Activated T-cell treated with anti-CD3 and anti-CD28 coated beads, Interleukin-2, amount 50 U/mL, for 72 hours (primary cell): ENCODE measurements around the gene GPR152. TPM values are rescaled to one million over a fixed set of nuclear protein-coding genes. Genes with fewer than 3 reads are reported as not detected.
"Not testable (repeated sequence)": the region's sequence is repeated elsewhere in the genome, so short reads cannot be mapped to it uniquely, and the experiment has no call there.

Experiments
- ATAC-seq, 2 donors: fragments of 150-1000 bp; cut with Tn5 transposase; replicated peaks in 1 of 2; 2 replicates each; pipeline ENCODE4 v1.10.0; 2021; ENCODE audit warnings: moderate library complexity in 2 of 2, mild to moderate bottlenecking in 1 of 2
- DNase-seq, 2 donors: peaks; one replicate each; pipeline ENCODE4 v3.0.0; 2021 to 2022; ENCODE audit warnings: mixed read lengths in 1 of 2
- H3K27ac Mint-ChIP-seq: one replicate; pipeline ENCODE4 v1.8.0; 2022; ENCODE audit warnings: mild to moderate bottlenecking, moderate library complexity, mixed read lengths
- H3K27me3 Mint-ChIP-seq: one replicate; pipeline ENCODE4 v1.8.0; 2022; ENCODE audit warnings: low read depth, mixed read lengths
- H3K36me3 Mint-ChIP-seq, 2 donors: one replicate each; pipeline ENCODE4 v1.8.0; 2022; ENCODE audit warnings: mixed read lengths in 2 of 2, mild to moderate bottlenecking in 1 of 2; ENCODE audit not compliant: insufficient read depth in 2 of 2
- H3K4me1 Mint-ChIP-seq: one replicate; pipeline ENCODE4 v1.8.0; 2022; ENCODE audit warnings: low read depth, mixed read lengths
- H3K4me3 Mint-ChIP-seq, 2 donors: one replicate each; pipeline ENCODE4 v1.8.0; 2022; ENCODE audit warnings: mild to moderate bottlenecking in 2 of 2, mixed read lengths in 2 of 2, moderate library complexity in 2 of 2
- H3K9me3 Mint-ChIP-seq, 2 donors: one replicate each; pipeline ENCODE4 v1.8.0; 2022; ENCODE audit warnings: mixed read lengths in 2 of 2
- total RNA-seq, 2 donors: library from RNA; stranded (reverse); gene quantifications; one replicate each; pipeline ENCODE4 v1.2.3, GENCODE V29; 2022

Gene GPR152
- total RNA-seq, 2 donors from 2014 or later = not detected

DNA sequence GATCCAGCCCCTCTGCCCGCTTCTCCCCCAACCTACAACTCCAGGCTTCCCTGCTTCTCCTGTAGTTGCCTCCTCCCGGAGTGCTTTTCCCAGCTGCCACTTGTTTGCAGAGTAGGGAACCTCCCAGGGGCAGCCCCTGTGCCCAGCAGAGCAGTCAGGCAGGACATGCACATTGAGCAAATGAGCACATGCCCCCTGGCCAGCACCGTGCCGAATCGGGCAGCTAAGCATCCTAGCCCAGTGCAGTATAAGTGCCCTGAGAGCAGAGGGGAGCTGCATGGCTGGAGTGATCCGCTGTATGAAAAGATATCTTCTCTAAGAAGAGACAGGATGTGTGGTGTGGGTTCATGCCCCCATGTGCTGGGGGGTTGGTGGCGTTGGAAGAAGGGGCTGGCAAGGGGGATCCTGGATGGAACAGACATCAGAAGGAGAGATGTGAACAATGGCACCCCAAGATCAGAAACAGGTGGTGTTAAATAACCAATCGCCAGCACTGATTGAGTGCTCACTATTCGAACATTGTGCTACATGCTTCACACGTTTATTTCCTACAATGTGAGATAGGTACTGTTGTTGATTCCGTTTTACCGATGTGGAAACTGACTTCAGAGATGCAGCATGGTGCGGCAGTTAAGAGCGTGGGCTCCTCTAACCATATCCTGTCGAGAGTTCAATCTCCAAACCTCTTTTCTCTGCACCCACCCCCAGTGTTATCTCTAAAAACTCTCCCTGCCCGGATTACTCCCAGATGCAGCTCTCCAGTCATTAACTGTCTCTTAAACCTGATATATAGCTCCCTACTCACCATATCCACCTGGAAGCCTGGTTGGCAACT, 31.5 kb upstream of the GPR152 start:
- peaks cover 5 to 13% of the 10 kb centered on the region in 2 donors for H3K36me3 Mint-ChIP-seq
- peak overlapping the region; percentile 87 to 96 for H3K4me3 Mint-ChIP-seq
- H3K27me3 Mint-ChIP-seq = no peaks in the 10 kb centered on the region
- peak; percentile 61 to 65 for DNase-seq
- H3K9me3 Mint-ChIP-seq = peaks cover 1 to 2% of the 10 kb centered on the region in 2 donors
- peak; percentile 18 to 33 for ATAC-seq
- peaks cover 68% of the 10 kb centered on the region for H3K4me1 Mint-ChIP-seq
- peak overlapping the region; percentile 98 for H3K27ac Mint-ChIP-seq

DNA sequence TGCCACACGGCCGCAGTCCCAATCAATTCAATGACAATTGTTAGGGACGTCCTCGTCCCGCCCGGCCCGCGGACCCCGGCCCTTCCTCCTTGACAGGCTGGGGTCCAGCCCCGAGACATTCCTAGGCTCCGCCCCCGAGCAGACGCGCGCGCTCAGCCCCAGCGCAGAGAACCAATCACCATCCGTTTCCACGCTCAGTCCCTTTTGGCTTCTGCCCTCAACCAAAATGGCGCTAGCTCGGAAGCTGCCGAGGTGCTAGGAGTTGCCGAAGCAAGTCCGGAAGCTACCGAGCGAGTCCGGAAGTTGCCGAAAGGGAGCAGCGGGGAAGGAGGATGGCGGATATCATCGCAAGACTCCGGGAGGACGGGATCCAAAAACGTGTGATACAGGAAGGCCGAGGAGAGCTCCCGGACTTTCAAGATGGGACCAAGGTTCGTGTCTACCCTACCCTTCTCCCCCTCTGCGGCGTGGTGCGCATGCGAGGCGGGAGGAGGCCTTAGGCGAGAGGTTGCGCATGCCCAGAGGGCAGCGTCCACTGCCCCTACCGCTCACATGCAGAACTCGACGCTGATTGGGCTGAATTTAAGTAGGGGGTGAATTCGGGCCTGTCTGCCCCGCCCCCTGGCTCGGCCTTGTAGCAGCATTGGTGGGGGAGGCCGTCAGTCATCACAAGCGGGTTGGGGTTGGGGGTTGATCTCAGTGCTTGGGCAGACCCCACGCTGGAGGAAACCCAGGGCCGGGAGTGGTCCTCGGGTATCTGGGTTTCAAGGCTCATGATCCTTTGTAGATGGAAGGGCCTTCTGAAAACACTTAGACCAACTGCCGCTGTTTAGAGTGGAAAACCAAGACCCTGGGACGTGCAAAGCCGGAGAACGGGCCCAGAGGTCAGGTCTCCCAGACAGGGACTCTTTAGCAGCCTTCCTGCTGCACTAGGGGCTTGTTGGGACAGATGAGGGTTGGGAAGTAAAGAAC, 30.6 kb upstream of the GPR152 start, which contains the start of gene AIP:
TSS of gene AIP (plus strand) at position 200 of the 972 bp plus-strand sequence. CDS start at position 333, 133 bp downstream.
- Mint-ChIP-seq H3K4me3 (peak within 1 kb of the TSS; percentile 87 to 96), H3K27ac (peak within 1 kb of the TSS; percentile 98), H3K36me3 (peaks cover 5 to 13% of the 10 kb centered on the region in 2 donors), H3K4me1 (peaks cover 59% of the 10 kb centered on the region), H3K9me3 (peaks cover 1 to 2% of the 10 kb centered on the region in 2 donors), H3K27me3 (no peaks in the 10 kb centered on the region)
- peak; percentile 97 to 99 for DNase-seq
- peak; percentile 62 to 64 for ATAC-seq

DNA sequence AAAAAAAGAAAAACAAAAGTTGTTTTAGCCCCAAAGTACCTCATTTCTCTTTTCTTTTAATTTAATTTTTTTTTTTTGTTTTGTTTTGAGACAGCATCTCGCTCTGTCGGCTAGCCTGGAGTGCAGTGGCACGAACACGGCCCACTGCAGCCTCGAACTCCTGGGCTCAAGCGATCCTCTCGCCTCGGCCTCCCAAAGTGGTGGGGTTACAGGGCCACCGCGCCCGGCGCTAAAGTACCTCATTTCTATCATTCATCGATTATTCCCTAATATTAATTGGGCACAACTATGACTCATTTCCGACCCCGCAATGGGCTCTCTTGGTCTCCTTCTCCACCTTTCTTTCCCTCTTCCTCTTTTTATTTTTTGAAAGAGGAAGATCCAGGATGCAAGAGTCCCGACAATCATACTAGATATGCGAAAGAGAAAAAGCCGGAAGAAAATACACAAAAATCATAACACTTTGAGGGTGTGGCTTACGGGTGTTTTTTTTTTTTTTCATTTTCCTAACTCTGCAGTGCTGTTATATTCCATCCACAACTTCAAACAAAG, 29.8 kb upstream of the GPR152 start:
- no peaks in the 10 kb centered on the region for H3K27me3 Mint-ChIP-seq
- peaks cover 51% of the 10 kb centered on the region for H3K4me1 Mint-ChIP-seq
- H3K27ac Mint-ChIP-seq = peak overlapping the region; percentile 98
- peaks cover 2 to 7% of the 10 kb centered on the region in 2 donors for H3K36me3 Mint-ChIP-seq
- ATAC-seq (no peak), DNase-seq (no peak)
- no peaks in the 10 kb centered on the region for H3K9me3 Mint-ChIP-seq
- H3K4me3 Mint-ChIP-seq = peak overlapping the region; percentile 87 to 96

DNA sequence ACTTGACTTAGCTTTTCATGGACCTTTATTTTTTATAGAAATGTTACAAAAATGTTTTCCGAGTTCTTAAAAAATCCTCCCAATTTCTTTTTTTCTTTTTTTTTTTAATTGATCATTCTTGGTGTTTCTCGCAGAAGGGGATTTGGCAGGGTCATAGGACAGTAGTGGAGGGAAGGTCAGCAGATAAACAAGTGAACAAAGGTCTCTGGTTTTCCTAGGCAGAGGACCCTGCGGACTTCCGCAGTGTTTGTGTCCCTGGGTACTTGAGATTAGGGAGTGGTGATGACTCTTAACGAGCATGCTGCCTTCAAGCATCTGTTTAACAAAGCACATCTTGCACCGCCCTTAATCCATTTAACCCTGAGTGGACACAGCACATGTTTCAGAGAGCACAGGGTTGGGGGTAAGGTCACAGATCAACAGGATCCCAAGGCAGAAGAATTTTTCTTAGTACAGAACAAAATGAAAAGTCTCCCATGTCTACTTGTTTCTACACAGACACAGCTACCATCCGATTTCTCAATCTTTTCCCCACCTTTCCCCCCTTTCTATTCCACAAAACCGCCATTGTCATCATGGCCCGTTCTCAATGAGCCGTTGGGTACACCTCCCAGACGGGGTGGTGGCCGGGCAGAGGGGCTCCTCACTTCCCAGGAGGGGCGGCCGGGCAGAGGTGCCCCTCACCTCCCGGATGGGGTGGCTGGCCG, 25.0 kb upstream of the GPR152 start:
- not testable (repeated sequence) for H3K9me3 Mint-ChIP-seq, H3K36me3 Mint-ChIP-seq, H3K27ac Mint-ChIP-seq, H3K4me1 Mint-ChIP-seq, H3K4me3 Mint-ChIP-seq, ATAC-seq, H3K27me3 Mint-ChIP-seq, DNase-seq

DNA sequence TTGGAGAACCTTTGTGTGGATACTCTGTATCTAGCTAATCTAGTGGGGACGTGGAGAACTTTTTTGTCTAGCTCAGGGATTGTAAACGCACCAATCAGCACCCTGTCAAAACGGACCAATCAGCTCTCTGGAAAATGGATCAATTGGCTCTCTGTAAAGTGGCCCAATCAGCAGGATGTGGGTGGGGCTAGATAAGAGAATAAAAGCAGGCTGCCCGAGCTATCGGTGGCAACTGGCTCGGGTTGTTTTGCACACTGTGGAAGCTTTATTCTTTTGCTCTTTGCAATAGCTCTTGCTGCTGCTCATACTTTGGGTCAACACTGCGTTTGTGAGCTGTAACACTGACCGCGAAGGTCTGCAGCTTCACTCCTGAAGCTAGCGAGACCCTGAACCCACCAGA, 24.2 kb upstream of the GPR152 start:
- ATAC-seq, H3K4me3 Mint-ChIP-seq, H3K27me3 Mint-ChIP-seq, H3K9me3 Mint-ChIP-seq, H3K36me3 Mint-ChIP-seq, DNase-seq, H3K4me1 Mint-ChIP-seq, H3K27ac Mint-ChIP-seq: not testable (repeated sequence)

DNA sequence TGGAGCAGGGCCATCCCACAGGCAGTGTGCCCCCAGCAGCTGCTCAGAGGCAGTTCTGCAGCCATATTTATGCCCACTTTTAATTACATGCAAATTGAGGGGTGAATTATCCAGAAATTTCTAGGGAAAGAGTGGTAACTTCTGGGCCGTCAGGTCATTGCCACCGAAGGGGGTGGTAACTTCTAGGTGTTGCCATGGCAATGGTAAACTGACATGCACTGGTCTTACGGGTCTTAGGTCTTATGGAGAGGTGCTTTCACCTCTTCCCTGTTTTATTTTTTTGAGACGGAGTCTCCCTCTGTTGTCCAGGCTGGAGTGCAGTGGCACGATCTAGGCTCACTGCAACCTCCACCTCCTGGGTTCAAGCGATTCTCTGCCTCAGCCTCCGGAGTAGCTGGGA, 20.4 kb upstream of the GPR152 start:
- peaks cover 20% of the 10 kb centered on the region for H3K4me1 Mint-ChIP-seq
- H3K4me3 Mint-ChIP-seq = no peak overlapping the region
- no peak overlapping the region for H3K27ac Mint-ChIP-seq
- ATAC-seq (no peak), DNase-seq (no peak)
- H3K9me3 Mint-ChIP-seq = no peaks in the 10 kb centered on the region
- H3K36me3 Mint-ChIP-seq = no peaks in the 10 kb centered on the region
- no peaks in the 10 kb centered on the region for H3K27me3 Mint-ChIP-seq

DNA sequence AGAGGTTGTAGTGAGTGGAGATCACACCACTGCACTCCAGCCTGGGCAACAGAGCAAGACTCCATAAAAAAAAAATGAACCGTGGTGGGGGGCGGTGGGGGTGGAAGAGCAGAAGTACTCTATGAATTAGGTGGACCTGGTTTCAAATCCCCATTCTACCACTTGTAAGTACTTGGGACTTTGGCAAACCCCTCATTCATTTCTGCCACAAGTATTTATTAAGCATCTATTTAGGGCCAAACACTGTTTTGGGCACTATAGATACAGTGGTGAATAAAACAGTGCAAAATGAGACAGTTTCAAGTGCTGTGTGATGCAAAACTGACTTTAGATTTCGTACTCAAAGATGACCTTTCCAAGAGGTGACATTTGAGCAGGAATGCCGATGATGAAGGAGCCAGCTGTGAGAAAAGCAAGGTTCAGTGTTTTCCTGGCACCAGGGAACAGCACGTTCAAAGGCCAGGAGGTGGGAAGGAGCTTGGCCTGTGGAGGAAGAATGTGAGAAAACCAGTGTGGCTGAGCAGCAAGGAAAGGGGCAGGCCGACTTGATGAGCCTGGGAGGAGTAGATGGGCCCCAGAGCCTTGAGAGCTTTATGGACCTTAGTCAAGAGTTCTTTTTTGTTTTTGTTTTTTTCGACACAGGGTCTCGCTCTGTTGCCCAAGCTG, 17.9 kb upstream of the GPR152 start:
- Mint-ChIP-seq H3K9me3 (no peaks in the 10 kb centered on the region), H3K27me3 (no peaks in the 10 kb centered on the region), H3K27ac (no peak overlapping the region), H3K4me1 (peaks cover 36% of the 10 kb centered on the region), H3K4me3 (peak overlapping the region in 1 of 2 donors; percentile 84), H3K36me3 (no peaks in the 10 kb centered on the region)
- no peak for DNase-seq
- ATAC-seq = no peak

DNA sequence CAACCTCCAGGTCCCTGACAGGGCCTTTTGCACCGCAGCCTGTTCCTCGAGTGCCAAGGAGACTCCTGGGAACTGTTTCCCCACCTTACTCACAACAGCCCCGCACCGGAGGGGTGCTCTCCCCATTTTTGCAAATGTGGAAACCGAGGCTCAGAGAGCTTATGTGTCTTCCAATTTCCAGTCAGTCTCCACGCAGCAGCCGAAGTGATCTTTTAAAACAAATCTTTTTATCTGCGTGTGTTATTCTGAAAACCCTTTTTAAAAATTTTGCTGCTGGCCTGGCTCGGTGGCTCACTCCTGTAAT, 16.9 kb upstream of the GPR152 start:
- ATAC-seq (no peak), DNase-seq (no peak)
- no peaks in the 10 kb centered on the region for H3K36me3 Mint-ChIP-seq
- no peaks in the 10 kb centered on the region for H3K27me3 Mint-ChIP-seq
- peaks cover 41% of the 10 kb centered on the region for H3K4me1 Mint-ChIP-seq
- peak overlapping the region; percentile 84 to 94 for H3K4me3 Mint-ChIP-seq
- peak overlapping the region; percentile 22 for H3K27ac Mint-ChIP-seq
- no peaks in the 10 kb centered on the region for H3K9me3 Mint-ChIP-seq

DNA sequence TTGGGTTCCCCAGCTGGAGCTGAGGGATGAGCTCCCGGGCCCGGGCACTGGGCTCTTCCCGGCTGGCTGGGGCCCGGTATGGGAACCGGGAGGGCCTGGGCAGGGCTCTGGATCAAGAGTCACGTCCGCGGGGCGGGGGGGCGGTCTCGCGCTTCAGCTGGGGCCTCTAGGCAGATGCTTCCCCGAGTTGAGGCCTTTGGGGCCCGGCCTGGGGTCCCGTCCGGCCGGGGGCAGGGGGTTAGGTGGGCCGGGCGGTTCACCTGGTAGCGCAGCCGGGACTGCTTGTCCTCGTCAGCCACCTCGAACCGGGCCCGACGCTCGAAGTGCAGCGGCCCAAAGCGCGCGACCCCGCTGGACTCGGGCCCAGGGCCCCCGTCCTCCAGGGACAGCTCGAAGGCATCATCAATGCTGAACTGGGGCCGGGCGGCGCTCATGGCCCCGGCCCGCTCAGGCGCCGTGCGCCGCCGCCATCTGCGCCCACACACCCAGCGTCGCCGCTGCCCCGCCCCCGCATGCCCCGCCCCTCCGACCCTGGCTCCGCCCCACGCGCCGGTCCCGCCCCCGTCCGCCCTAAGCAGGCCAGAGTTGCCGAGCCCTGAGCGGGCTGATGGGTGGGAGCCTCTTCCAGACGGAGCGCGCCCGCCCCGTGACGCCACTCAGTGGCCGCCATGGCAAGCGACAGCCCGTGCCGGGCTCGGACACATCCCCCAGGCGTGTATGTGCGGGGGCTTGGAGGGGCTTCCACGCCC, 16.4 kb upstream of the GPR152 start, which contains the start of gene TMEM134:
TSS of gene TMEM134 (minus strand) at position 493 of the 749 bp plus-strand sequence. CDS start at position 434, 59 bp downstream.
- peak within 1 kb of the TSS; percentile 43 for H3K27ac Mint-ChIP-seq

DNA sequence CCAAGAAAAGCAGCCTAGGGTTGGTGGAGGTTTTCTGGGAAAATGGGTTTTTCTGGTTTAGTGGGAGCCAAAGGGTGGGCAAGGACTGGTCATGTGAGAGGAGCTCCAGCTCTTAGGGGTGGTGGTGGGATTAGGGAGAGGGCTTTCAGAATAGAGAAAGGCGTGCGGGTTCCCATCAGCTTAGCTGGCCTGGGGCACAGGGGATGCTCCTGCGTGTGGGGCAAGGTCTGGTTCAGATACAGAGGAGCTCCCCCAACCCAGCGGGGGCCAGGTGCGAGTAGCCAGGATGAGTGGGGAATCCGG, 15.9 kb upstream of the GPR152 start:
- peak in 1 of 2 donors; percentile 1 for ATAC-seq
- Mint-ChIP-seq H3K36me3 (no peaks in the 10 kb centered on the region), H3K4me3 (peak overlapping the region; percentile 94 to 95), H3K27me3 (no peaks in the 10 kb centered on the region), H3K27ac (peak overlapping the region; percentile 43), H3K9me3 (no peaks in the 10 kb centered on the region), H3K4me1 (peaks cover 50% of the 10 kb centered on the region)
- peak in 1 of 2 donors; percentile 40 for DNase-seq

More for the DNA sequence above, 16.4 kb upstream of the GPR152 start, which contains the start of gene TMEM134:
- H3K4me1 Mint-ChIP-seq = peaks cover 46% of the 10 kb centered on the region
- H3K9me3 Mint-ChIP-seq = no peaks in the 10 kb centered on the region
- no peaks in the 10 kb centered on the region for H3K36me3 Mint-ChIP-seq
- ATAC-seq = peak; percentile 85
- peak; percentile 92 to 95 for DNase-seq
- H3K4me3 Mint-ChIP-seq = peak within 1 kb of the TSS; percentile 94 to 95
- H3K27me3 Mint-ChIP-seq = no peaks in the 10 kb centered on the region

DNA sequence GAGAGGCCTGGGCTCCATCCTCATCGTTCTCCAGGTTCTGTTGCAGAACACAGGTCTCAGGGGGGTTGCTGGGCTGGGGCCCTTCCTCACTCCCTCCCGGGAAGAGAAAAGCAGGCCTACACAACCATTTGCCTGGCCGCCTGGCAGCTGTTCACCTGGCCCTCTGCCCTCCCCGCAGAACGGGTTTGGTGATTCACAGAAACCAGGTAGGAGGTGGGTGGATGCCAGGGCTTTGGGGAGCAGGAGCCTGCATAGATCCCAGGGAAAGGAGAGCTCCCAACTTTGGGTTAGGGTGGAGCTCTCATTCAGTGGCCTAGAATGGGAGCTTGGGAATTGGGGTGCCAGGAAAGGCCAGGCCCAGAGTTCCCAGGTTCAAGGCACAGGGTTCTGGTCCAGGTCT, 15.5 kb upstream of the GPR152 start:
- peak overlapping the region; percentile 43 for H3K27ac Mint-ChIP-seq
- no peak for ATAC-seq
- DNase-seq = peak; percentile 41 to 45
- peaks cover 50% of the 10 kb centered on the region for H3K4me1 Mint-ChIP-seq
- no peaks in the 10 kb centered on the region for H3K36me3 Mint-ChIP-seq
- H3K4me3 Mint-ChIP-seq = peak overlapping the region; percentile 94 to 95
- H3K27me3 Mint-ChIP-seq = no peaks in the 10 kb centered on the region
- no peaks in the 10 kb centered on the region for H3K9me3 Mint-ChIP-seq
